Vagina (tissue), 2 donors: ENCODE data around the gene IDI1.

Experiments used
- CTCF ChIP-seq, 3 experiments: fragments of 450-650 bp in 2 of 3; fragments of 200-600 bp in 1 of 3; sonication (generic) in 1 of 3; IDR thresholded peaks; one replicate each; pipeline ENCODE4 v1.5.1; 2017 to 2019; ENCODE audit warnings: antibody characterized with exemption in 3 of 3, mild to moderate bottlenecking in 2 of 3, moderate library complexity in 2 of 3
- POLR2AphosphoS5 ChIP-seq, 2 donors: sonication (generic); formaldehyde crosslinking; IDR thresholded peaks; one replicate each; pipeline ENCODE4 v1.9.0; 2017; ENCODE audit warnings: antibody characterized with exemption in 2 of 2, mild to moderate bottlenecking in 2 of 2, low read depth in 1 of 2; ENCODE audit not compliant: insufficient read depth in 1 of 2

DNA sequence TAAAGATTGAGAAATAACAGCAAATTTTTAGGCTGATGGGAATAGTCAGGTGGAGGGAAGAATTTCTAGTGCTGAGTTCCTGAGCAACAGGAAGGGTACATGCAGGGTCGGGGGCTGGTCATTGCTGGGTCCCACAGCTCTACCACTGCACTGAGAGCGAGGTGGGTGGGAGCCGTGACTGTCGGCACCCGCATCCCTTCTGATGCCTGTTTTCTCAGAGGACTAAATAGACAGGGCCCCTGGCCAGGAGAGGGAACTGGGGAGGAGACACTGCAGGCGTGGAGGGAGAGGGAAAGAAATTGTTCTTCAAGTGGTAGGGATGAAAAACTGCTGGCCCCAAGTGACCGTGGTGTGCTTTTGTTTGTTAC lies 53.4 kb downstream of the IDI1 start:
- TF ChIP-seq CTCF (IDR thresholded peaks at IDR 0.05): no peak
- no peak for TF ChIP-seq POLR2AphosphoS5 (IDR thresholded peaks at IDR 0.05; ENCODE audit: insufficient read depth in 1 of 2, low read depth in 1 of 2)
